Stimulated activated naive CD8-positive, alpha-beta T cell treated with anti-CD3 and anti-CD28 coated beads, Interleukin-15, amount 100 ng/mL, for 72 hours (primary cell): Measurements from ENCODE around the gene TMEM208.

Experiments
- ATAC-seq: fragments of 150-1000 bp; cut with Tn5 transposase; 2 replicates; pipeline ENCODE4 v1.10.0; 2021; ENCODE audit warnings: mild to moderate bottlenecking, moderate library complexity
- DNase-seq, 2 donors: peaks; one replicate each; pipeline ENCODE4 v3.0.0; 2021 to 2022
- H3K27ac Mint-ChIP-seq, 2 donors: one replicate each; pipeline ENCODE4 v1.8.0; 2022; ENCODE audit warnings: mild to moderate bottlenecking in 2 of 2, mixed read lengths in 2 of 2, moderate library complexity in 2 of 2
- H3K27me3 Mint-ChIP-seq: one replicate; pipeline ENCODE4 v1.8.0; 2022; ENCODE audit warnings: mixed read lengths
- H3K4me1 Mint-ChIP-seq: one replicate; pipeline ENCODE4 v1.8.0; 2022; ENCODE audit warnings: mild to moderate bottlenecking, mixed read lengths
- H3K4me3 Mint-ChIP-seq, 2 donors: one replicate each; pipeline ENCODE4 v1.8.0; 2022; ENCODE audit warnings: mild to moderate bottlenecking in 2 of 2, mixed read lengths in 2 of 2, moderate library complexity in 1 of 2
- H3K9me3 Mint-ChIP-seq, 2 donors: one replicate each; pipeline ENCODE4 v1.8.0; 2022; ENCODE audit warnings: mixed read lengths in 2 of 2

TMEM208 gene

DNA sequence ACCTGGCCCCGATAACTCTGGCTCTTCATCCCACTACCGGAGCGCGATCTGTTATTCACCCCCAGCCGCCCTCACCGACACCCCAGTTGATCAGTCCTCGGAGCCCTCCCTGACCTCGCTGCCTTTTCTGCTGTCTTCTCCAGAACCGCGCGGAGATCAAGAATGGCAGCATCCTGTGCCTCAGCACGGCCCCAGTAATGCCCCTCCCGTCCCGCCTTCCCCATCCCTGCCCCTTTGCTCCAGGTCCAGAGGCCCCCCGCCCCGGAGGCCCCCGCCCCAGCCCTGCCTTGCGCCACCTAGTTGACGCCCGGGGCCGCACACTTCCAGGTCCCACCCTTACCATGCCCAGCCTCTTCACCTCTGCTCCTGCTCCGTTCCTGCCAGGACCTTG lies 27.1 kb upstream of the TMEM208 start:
- Mint-ChIP-seq H3K9me3 (no peaks in the 10 kb centered on the region), H3K4me3 (no peak overlapping the region), H3K27me3 (no peaks in the 10 kb centered on the region), H3K4me1 (peaks cover 36% of the 10 kb centered on the region), H3K27ac (peak overlapping the region; percentile 35 to 77)
- ATAC-seq (peak; percentile 13), DNase-seq (no peak)

GRCh38 chr16:67200491-67200890 lies 26.4 kb upstream of the TMEM208 start:
- ATAC-seq (no peak), DNase-seq (no peak)
- Mint-ChIP-seq H3K4me1 (peaks cover 29% of the 10 kb centered on the region), H3K27ac (peak overlapping the region in 1 of 2 donors; percentile 27), H3K9me3 (no peaks in the 10 kb centered on the region), H3K27me3 (no peaks in the 10 kb centered on the region), H3K4me3 (no peak overlapping the region)

DNA sequence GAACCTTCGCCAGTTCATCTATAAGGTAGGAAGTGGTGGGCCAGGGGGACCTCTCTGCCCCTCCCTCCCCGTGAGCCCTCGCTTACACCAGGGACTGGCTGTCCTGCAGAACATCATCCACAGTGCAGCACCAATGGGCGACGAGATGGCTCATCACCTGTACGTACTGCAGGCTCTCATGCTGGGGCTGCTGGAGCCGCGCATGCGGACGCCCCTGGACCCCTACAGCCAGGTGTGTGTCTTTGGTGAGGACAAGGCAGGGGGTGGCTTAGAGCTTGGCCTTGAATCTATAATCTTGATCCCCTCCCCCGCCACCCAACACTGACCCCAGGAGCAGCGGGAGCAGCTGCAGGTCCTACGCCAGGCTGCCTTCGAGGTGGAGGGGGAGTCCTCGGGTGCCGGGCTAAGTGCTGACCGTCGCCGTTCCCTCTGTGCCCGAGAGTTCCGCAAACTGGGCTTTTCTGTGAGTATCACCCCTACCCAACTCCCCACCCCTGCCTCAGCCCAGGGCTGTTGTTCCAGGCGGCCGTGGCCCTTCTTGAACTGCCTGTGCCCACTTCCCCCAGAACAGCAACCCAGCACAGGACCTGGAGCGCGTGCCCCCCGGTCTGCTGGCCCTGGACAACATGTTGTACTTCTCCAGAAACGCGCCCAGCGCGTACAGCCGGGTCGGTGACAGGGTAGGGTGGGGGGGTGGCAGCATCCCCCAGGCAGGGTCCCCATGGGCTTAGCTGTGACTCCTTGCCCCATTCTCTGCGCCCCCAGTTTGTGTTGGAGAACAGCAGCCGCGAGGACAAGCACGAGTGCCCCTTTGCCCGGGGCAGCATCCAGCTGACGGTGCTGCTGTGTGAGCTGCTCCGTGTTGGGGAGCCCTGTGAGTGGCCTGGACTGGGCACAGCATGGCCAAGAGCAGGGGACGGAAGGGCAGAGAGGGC lies 25.3 kb upstream of the TMEM208 start:
- no peaks in the 10 kb centered on the region for H3K9me3 Mint-ChIP-seq
- no peaks in the 10 kb centered on the region for H3K27me3 Mint-ChIP-seq
- H3K27ac Mint-ChIP-seq, result no peak overlapping the region
- DNase-seq, result no peak
- no peak overlapping the region for H3K4me3 Mint-ChIP-seq
- peaks cover 23% of the 10 kb centered on the region for H3K4me1 Mint-ChIP-seq
- ATAC-seq, result no peak

DNA sequence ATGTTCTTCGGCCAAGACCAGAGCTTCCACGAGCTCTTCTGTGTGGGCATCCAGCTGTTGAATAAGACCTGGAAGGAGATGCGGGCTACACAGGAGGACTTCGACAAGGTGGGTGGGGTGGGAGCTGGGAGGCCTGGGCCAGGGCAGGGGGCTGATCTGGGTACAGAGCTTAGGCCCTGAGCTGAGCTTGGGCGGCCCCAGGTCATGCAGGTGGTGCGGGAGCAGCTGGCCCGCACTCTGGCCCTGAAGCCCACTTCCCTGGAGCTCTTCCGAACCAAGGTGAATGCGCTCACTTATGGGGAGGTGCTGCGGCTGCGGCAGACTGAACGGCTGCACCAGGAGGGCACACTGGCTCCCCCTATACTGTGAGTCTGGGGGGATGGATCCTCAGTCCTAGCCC lies 24.5 kb upstream of the TMEM208 start:
- Mint-ChIP-seq H3K27ac (peak overlapping the region in 1 of 2 donors; percentile 59), H3K4me3 (no peak overlapping the region), H3K27me3 (no peaks in the 10 kb centered on the region), H3K4me1 (peaks cover 20% of the 10 kb centered on the region), H3K9me3 (no peaks in the 10 kb centered on the region)
- ATAC-seq (no peak), DNase-seq (no peak)

- Mint-ChIP-seq H3K4me3 (no peak overlapping the region), H3K27me3 (no peaks in the 10 kb centered on the region), H3K4me1 (peaks cover 15% of the 10 kb centered on the region), H3K27ac (no peak overlapping the region), H3K9me3 (no peaks in the 10 kb centered on the region)
- DNase-seq (no peak), ATAC-seq (no peak)
Measured at GRCh38 chr16:67202956-67203493, 23.9 kb upstream of the TMEM208 start.

GRCh38 chr16:67204076-67204475 lies 22.9 kb upstream of the TMEM208 start:
- H3K4me3 Mint-ChIP-seq, result no peak overlapping the region
- H3K4me1 Mint-ChIP-seq, result peaks cover 9% of the 10 kb centered on the region
- ATAC-seq (no peak), DNase-seq (no peak)
- no peak overlapping the region for H3K27ac Mint-ChIP-seq
- H3K27me3 Mint-ChIP-seq, result no peaks in the 10 kb centered on the region
- H3K9me3 Mint-ChIP-seq, result no peaks in the 10 kb centered on the region

DNA sequence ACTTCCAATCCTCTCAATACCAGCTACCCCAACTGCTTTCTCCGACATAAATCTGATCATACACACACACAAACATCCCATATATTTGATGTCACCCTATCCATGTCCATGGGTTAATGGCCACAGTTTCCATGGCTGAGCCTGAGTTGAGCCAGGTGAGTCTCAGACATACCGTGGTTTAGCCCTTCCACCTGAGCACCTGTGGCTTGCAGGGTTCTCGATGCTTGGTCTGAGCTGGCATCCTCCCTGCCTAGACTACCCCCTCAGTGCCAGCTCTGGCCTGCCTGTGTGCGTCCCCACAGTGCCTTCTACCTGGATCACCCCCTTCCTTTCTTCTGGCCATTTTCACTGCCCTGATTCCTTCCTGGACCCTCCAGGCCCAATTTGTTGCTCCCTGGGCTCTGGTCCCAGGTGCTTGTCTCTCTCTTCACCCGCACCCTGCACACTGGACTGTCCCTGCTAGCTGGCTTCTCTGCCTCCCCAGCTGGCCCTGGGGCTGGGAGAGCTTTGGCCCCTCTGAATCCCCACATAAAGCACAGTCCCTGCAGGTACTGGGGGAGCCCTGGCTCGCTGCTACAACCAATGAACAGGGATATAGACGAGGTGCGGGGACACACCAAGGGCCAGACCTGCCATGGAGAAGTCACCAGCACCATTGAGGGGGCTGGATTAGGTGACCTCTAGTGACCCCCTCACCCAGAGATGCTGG lies 20.6 kb upstream of the TMEM208 start:
- Mint-ChIP-seq H3K4me1 (peaks cover 9% of the 10 kb centered on the region), H3K9me3 (no peaks in the 10 kb centered on the region), H3K4me3 (no peak overlapping the region), H3K27ac (peak overlapping the region in 1 of 2 donors; percentile 71), H3K27me3 (no peaks in the 10 kb centered on the region)
- ATAC-seq (no peak), DNase-seq (no peak)

DNA sequence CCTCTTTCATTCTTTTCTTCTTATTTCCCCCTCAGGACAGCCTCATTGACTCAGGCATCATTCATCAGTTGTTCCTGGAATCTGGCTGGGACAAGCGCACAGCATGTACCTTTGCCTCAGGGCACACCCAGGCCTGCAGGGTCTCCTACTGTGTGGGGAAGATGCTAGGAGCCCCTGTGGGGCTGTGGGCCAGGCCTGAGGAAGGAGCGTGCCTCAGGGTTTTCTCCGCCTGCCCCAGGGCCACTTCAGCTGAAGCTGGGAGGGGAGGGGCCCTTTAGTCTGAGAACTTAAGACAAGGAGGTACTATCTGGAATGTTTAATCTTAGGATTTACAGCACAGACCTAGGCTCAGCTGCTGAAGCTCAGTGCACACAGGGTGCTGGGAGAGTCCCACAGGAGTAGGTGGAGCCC lies 20.1 kb upstream of the TMEM208 start:
- H3K27ac Mint-ChIP-seq, result peak overlapping the region in 1 of 2 donors; percentile 74
- no peak overlapping the region for H3K4me3 Mint-ChIP-seq
- no peak for DNase-seq
- no peak for ATAC-seq
- peaks cover 9% of the 10 kb centered on the region for H3K4me1 Mint-ChIP-seq
- H3K9me3 Mint-ChIP-seq, result no peaks in the 10 kb centered on the region
- H3K27me3 Mint-ChIP-seq, result no peaks in the 10 kb centered on the region

DNA sequence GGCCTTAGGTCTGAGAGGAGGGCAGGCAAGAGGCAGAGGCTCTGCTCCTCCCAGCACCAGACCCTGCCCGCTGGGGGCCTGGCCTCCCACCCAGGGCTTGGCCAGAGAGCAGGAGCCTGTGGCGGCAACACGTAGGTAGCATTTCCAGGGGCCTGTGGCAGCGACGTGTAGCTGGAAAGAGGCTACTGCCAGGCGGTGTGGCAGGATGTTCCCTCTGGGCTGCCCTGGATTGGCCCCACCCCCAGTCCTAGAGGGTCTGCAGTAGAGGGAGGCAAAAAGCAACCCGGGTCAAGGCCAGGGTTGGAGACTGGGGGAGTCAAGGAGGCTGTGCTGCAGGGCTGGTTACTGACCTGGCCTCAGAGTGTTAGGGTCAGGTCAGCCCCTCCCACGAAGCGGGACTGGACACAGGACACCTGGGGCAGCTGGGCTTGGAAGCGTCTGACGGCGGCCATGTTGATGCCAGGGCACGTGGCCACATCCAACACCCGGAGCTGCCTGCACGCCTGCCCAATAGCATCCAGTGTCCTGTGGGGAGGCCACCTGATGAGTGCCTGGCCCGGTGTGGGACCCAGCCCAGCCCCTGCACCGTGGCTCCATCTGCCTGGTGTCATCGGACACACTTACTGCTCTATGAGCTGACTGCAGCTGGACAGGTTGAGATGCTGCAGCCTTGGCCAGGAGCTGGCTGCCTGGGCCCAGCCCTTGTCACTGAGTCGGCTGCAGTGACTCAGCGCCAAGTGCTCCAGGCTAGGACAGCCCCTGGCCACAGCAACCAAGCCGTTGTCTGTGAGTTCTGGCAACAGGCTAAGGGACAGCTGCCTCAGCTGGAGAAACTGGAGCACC lies 19.5 kb upstream of the TMEM208 start:
- Mint-ChIP-seq H3K27ac (peak overlapping the region in 1 of 2 donors; percentile 74), H3K4me1 (peaks cover 9% of the 10 kb centered on the region), H3K27me3 (no peaks in the 10 kb centered on the region), H3K4me3 (no peak overlapping the region), H3K9me3 (no peaks in the 10 kb centered on the region)
- ATAC-seq (no peak), DNase-seq (no peak)

DNA sequence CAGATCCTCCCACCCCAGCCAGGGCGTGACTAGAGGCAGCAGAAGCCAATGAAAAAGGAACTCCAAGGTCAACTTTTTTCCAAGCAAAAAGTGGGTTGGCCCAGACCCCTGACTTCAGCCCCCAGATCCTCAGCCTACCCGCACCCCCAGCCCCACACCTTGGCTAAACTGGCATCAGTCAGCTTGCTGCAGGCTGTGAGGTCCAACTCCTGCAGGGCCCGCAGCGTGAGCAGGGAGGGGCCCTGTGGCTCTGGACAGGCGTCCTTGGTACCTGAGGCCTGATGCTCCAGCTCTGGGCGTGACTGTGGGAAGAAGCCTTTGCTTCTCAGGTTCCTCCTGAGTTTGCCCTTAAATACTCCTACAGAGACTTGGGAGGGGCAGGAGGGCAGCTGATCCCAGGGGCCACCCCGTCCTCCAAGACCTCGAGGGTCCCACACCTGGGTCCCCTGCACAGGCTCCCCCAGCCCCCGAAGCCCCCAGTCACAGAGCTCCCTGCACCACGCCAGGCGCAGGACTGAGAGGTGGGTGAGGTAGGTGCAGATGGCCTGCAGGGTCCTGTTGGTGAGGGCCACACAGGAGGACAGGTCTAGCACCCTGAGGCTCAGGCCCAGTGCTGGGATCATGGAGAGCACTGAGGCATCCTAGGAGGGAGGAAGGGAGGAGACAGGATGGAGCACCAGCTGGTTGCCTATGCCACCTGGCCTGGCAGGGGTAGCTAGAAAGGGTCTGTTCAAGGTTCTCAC lies 18.6 kb upstream of the TMEM208 start:
- H3K4me3 Mint-ChIP-seq, result no peak overlapping the region
- no peaks in the 10 kb centered on the region for H3K27me3 Mint-ChIP-seq
- H3K9me3 Mint-ChIP-seq, result no peaks in the 10 kb centered on the region
- ATAC-seq (no peak), DNase-seq (no peak)
- no peak overlapping the region for H3K27ac Mint-ChIP-seq
- peaks cover 9% of the 10 kb centered on the region for H3K4me1 Mint-ChIP-seq

- Mint-ChIP-seq H3K4me1 (peaks cover 9% of the 10 kb centered on the region), H3K9me3 (no peaks in the 10 kb centered on the region), H3K27me3 (no peaks in the 10 kb centered on the region), H3K27ac (no peak overlapping the region), H3K4me3 (no peak overlapping the region)
- DNase-seq, result no peak
- ATAC-seq, result no peak
Measured at GRCh38 chr16:67209565-67209964, 17.4 kb upstream of the TMEM208 start.

- DNase-seq, result no peak
- Mint-ChIP-seq H3K9me3 (no peaks in the 10 kb centered on the region), H3K27me3 (no peaks in the 10 kb centered on the region), H3K4me1 (peaks cover 9% of the 10 kb centered on the region), H3K4me3 (no peak overlapping the region), H3K27ac (peak overlapping the region in 1 of 2 donors; percentile 83)
- ATAC-seq, result no peak
Measured at GRCh38 chr16:67210069-67210937, 16.6 kb upstream of the TMEM208 start.

GRCh38 chr16:67211674-67212073 lies 15.3 kb upstream of the TMEM208 start:
- peak overlapping the region in 1 of 2 donors; percentile 4 for H3K27ac Mint-ChIP-seq
- H3K4me3 Mint-ChIP-seq, result no peak overlapping the region
- H3K27me3 Mint-ChIP-seq, result no peaks in the 10 kb centered on the region
- peaks cover 3% of the 10 kb centered on the region for H3K4me1 Mint-ChIP-seq
- ATAC-seq, result no peak
- no peaks in the 10 kb centered on the region for H3K9me3 Mint-ChIP-seq
- DNase-seq, result no peak

- DNase-seq (no peak), ATAC-seq (no peak)
- Mint-ChIP-seq H3K4me3 (no peak overlapping the region), H3K9me3 (no peaks in the 10 kb centered on the region), H3K27ac (no peak overlapping the region), H3K4me1 (no peaks in the 10 kb centered on the region), H3K27me3 (no peaks in the 10 kb centered on the region)
Measured at GRCh38 chr16:67212766-67213165, 14.2 kb upstream of the TMEM208 start.
